ENCODE data around the gene SMDT1.

The SMDT1 gene, protein sequence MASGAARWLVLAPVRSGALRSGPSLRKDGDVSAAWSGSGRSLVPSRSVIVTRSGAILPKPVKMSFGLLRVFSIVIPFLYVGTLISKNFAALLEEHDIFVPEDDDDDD

DNA sequence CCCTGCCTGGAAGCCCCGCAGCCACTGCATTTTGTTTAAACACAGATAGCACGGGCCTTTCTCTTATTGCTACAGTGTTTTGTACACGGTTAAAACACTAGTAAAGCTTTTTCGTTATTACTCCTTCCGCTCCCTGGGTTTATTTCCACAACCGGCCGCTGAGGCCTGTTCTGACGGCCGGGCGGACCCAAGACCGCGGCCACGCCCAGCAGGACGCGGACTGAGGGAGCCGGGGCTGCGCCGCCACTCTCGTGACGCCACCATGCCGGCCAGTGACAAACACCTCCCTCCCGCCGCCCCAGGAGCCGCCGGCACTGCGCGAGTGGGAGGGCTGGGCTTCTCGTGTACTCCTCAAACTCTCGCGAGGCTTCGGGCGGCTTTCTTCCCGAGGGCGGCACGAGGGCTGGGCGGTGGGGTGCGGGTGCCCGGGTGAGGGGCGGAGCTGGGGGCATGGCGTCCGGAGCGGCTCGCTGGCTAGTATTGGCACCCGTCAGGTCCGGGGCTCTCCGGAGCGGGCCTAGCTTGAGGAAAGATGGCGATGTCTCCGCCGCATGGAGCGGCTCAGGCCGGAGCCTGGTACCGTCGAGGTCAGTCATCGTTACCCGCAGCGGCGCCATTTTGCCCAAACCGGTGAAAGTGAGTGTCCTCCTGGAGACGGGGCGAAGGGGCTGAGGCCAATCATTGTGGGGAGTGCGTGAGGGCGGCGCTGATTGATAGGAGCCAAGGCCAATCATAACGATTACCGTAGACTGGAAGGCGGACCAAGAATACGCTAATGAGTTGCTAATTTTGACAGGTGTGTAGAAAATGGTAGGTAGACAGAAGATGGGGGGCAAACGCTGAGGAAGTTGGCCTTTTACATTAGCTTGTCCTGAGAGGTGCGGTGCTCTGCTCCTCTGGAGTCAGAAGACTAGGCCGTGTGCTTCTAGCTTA is at the start of gene SMDT1:
Gene SMDT1, plus strand, starts transcription at position 382 of the 933 bp plus-strand sequence. Its CDS starts 69 bp downstream, at position 451.
- DNase-seq = peak; percentile 97 to 99

DNA sequence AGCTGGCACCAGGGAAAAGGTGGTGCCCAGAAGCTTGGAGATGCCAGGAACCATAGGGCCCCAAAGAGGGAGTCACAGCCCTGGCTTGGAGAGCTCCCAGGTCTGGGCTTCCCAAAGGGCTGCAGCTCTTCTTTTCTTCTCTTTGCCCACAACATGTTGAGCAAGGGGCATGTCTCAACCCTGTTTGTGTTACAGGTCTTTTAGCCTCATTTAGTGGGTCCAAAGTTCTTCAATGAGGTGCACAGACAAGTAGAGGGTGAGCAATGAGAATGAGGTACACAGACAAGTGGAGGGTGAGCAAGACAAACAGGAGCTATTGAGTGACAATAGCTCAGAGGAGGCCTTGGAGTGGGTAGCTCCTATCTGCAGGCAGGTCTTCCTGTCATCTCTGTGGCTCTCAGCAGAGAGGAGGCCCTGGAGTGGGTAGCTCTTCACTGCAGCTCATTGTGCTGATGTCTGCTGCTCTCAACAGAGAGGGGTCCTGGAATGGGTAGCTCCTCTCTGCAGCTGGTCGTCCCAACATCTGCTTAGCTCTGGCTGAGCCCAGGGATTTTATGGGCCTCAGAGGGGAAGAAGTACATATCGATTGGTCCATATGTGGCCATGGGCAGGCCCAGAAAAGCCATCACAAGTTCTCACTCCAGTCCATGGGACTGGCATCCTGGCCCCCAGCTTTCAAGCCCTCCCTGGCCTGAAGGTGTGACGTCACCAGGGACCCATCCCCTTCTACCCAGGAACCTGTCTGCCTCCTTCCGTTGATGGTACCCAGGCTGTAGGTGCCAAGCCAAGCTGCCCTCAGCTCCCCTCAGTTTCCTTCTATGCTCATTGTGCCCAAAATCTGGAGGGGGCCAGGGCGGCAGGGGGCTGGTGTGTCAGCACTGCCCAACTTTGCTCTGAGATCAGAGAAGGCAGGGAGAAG is 46.0 kb upstream of the SMDT1 start:
- no peak for DNase-seq

DNA sequence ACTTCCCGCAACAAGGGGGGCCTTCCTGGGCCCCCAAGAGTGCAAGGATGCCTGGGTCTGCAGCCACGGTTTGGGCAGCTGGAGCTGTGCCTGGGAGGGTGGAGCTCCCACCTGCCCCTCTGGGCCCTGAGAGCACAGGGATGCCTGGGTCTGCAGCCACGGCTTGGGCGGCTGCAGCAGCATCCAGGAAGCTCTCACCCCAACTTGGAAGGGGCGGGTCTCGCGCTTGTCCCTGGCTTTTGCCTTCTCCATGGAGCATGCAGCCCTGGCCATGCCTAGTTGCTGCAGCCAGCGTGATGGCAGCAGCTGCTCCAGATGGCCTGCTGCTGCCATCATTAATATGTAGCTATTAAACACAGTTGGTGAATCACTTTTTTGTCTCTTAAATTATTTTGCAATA is 44.2 kb upstream of the SMDT1 start:
- no peak for DNase-seq

DNA sequence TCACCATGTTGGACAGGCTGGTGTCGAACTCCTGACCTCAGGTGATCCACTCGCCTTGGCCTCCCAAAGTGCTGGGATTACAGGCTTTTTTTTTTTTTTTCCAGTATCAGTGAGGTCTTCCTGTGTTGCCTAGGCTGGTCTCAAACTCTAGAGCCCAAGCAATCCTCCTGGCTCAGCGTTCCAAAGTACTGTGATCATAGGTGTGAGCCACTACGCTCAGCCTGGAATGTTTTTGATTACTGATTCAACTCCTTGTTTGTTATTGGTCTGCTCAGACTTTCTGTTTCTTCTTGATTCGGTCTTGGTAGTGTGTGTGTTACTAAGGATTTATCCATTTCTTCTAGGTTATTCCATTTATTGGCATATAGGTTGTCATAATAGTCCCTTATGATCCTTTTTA is 40.2 kb upstream of the SMDT1 start:
- no peak for DNase-seq

DNA sequence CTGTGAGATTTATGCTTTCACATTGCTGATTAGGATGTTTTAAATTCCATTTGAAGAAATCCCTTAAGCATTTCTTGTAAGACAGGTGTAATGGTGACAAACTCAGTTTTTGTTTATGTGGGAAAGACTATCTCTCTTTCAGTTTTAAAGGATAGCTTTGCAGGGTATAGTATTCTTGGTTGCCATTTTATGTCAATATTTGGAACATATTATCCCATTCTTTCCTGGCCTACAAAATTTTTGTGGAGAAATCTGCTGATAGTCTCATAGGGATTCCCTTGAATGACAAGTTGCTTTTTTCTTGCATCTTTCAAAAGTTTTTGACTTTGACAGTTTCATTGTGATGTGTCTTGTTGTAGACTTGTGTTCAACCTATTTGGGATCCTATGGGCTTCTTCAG is 37.7 kb upstream of the SMDT1 start:
- DNase-seq = no peak

DNA sequence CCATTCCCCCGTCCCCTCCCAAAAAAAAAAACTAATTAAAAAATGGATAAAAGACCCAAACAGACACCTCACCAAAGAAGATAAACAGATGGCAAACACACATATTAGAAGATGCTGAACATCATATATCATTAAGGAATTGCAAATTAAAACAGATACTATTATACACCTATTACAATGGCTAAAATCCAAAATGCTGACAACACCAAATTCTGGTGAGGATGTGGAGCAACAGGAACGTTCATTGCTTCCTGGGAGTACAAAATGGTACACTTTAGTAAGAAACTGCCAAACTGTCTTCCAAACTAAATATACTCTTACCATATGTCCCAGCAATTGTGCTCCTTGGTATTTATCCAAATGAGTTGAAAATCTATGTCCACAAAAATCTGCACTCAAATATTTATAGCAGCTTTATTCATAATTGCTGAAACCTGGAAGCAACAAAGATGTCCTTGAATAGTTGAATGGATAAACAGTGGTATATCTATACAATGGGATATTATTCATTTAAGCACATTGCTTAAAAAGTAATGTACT is 28.8 kb upstream of the SMDT1 start:
- DNase-seq = no peak

DNA sequence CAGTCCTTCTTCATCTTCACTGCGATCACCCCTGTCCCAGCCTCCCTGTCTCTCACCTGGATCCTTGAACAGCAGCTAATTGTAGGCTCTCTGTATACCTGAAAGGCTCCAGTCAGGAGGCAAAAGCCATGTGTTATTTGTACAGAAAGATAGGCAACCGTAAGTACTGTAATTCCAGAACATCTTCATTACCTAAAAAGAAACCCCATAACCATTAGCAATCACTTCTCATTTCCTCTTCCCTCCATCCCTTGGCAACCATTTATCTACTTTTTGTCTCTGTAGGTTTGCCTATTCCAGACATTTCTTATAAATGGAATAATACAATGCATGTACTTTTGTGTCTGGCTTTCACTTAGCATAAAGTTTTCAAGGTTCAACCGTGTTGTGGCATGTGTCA is 26.7 kb upstream of the SMDT1 start:
- no peak for DNase-seq

DNA sequence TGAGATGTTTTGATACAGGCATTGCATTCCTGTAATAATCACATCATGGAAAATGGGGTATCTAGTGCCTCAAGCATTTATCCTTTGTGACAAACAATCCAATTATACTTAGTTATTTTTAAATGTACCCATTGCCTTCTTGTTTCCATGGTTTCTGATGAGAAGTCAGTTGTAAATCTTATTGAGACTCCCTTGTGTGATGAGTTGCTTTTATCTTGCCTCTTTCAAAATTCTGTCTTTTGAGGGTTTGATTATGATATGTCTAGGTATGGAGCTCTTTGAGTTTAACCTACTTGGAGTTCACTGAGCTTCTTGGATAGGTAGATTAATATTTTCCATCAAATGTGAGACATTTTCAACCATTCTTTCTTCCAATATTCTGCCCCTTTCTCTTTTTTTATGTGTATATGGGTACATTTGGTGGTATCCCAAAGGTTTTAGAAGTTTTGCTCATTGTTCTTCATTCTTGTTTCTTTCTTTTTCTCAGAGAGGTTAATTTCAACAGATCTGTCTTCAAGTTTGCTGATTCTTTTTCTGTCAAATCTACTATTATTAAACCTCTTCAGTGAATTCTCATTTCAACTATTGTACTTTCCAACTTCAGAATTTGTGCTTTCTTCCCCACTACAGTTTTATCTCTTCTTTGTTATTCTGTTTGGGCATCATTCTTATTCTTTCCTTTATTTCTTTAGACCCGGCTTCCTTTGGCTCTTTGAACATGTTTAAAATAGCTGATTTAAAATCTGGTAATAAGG is 22.6 kb upstream of the SMDT1 start:
- no peak for DNase-seq

DNA sequence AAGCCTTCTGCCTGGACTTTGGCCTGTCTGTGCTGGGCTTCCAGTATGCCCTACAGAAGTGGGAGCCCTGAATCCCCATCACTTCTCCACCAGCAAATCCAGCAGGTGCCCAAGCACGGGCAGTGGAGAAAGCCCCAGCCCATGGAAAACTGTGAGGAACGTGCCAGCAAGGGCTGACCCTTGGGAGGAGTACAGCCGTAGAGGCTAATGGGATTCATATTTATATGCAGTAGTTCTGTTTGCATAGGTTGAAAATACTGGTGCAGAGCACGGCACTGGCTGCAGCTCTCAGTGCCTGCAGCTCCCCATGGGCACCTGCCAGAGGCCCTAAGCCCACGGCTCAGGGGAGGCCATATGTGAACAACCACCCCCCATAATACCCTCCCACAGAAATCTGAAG is 19.0 kb upstream of the SMDT1 start:
- DNase-seq = no peak

DNA sequence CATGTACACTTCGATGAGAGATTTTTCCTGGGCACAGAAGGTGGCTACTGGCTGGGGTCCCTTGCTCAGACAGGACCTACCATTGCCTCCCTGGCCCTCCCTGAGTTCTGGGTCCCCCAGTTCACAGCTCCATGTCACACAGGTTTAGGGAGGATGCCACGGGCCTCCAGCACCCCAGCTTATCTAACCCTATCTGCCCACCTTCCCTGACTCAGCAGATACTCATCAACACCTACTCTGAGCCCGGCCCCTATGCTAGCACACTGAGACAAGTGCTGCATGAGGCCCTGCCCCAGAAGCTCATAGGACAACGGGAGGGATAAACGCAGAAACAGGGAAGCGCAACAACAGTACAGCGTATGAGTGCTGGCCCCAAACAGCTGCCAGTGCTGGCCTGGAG is 18.5 kb upstream of the SMDT1 start:
- no peak for DNase-seq

DNA sequence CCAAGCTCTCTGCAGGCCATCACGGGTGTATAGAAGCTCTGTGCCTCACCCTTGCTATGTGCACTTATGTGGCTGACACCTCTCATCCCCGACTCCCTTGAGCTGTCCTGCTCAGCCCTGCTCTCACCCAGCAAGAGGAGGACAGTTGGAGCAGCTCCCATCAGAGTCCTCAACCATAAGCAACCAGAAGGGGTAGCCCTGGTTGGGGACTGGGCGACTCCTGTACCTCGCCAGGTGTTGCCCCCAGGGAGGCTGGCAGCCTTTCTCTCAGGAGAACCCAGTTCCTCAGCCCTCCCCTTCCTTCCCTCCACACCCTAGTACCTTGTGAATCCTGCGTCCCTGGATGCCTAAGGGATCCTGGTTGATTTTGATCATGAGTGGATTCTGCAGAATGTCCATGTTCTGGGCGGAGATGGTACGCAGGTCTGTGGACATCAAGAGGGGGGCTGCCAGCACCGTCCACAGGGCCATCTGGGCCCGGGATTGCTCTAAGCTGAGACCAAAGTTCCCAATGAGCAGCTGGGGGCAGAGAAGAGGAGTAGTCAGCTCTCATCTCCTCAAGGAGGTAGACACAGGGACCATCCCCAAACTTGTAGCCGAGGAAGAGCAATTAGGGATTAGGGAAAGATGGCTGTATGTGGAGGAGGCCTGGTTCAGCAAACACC is 16.9 kb upstream of the SMDT1 start:
- no peak for DNase-seq

DNA sequence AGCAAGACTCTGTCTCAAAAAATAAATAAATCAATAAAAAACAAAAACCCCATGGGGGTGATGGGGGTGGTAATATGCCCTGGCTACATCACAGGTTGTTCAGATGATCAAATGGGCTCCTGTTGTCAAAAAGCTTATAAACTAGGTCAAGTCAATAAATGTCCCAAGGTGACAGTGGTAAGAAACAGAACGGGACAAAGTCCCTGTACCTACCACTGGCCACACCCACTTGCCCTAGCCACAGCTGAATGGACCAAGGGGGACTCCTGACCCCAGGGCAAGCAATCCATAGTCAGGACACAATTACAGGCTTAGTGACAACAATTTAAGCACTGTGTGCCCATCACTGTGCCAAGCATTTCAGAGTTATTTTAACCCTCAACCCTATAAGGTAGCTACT is 14.9 kb upstream of the SMDT1 start:
- no peak for DNase-seq

DNA sequence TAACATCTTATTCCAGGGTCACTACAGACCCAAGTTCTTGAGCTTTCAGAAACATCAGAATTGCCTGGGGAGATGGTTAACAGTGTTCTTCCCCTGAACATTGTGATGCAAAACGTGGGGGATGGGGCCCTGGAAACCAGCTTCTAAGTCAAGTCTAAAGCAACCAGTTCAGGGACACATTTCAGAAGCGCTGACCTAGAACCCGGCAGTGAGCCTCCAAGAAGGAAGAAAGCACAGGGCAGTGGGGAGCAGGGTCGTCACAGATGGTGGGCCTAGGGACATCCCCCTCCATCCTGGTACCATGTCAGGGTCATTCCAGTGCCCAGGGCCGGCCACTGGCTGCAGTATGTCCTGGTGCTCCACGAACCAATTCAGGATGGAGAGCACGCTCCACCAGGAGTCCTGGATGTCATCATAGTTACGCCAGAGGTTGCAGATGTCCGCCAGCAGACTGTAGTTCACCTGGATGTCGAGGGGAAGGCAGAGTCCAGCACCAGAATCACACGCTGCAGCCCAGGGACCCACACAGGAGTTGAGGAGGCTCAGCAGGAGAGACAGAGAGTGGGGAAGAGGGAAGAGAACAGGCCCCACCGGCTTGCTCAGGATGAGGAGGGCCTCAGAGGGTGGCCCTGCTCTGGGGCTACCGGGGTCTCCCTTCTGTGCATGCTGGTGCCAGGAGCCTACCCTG is 13.9 kb upstream of the SMDT1 start:
- DNase-seq = no peak

DNA sequence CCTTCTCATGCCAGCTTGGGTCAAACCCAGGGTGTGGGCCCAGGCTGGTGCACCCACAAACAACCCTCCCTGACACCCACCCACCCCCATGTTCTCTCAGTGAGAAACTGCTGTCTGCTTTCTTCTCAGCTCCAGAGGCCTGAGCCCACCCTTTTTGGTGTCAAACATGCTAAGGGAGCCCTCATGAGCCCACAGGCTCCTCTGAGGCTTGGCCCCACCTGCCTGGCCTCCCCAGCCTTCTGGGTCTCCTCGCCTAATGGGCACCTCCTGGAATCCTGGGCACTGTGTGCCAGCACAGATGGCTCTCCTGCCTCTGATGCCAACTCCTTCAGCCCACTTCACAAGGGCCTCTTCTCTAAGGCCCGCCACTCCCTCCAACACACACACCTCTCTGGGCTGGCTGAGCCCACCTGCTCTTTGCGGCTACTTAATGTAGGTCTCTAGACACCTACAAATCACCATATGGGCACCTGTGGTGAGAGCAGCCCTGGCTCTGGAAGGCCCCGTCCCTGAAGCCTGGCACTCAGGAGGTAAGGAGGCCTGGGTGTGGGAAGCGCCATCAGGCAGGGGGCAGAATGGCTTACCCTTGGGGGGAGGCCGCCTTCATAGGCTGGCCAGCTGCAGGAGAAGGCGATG is 13.3 kb upstream of the SMDT1 start:
- no peak for DNase-seq

DNA sequence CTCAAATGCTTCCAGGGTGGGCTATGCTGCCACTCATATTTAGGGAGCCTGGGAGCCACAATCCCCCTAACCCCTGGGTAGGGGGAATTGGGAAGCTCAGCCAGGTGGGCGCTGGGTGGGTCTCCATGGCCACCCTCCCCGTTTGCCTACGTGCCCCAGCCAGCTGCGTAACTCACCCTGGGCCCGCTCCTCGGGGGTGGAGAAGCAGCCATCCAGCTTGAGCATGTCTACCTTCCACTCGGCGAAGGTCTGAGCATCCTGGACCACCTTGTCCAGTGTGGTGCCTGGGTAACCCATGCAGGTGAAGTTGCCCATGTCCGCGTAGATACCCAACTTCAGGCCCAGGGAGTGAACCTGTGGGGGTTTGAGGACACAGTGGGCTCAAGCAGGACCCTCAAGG is 12.6 kb upstream of the SMDT1 start:
- DNase-seq = no peak

DNA sequence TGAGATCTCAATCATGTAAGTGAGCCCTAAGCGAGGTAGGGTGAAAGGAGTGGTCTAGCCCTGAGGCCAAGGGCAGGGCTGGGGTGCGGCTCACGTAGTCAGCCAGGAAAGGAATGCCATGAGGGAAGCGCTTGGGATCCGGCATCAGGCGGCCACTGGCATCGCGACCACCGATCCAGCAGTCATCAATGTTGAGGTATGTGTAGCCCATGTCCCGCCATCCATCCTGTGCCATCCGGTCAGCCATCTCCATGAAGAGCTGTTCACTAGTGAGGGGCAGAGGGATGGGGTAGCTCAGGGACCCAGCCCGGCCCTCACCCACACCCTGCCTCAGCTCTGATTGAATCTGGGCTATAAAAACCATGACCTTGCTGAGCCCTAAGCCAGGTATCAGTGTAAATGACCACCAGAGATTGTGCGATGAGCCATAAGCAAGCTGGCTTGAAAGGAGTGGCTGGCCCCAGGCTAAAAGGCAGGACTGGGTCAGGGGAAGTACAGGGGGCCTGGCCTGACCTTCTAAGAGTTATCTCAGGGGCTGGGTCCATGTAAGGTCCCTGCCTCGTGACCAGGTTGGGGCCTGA is 11.7 kb upstream of the SMDT1 start:
- no peak for DNase-seq

DNA sequence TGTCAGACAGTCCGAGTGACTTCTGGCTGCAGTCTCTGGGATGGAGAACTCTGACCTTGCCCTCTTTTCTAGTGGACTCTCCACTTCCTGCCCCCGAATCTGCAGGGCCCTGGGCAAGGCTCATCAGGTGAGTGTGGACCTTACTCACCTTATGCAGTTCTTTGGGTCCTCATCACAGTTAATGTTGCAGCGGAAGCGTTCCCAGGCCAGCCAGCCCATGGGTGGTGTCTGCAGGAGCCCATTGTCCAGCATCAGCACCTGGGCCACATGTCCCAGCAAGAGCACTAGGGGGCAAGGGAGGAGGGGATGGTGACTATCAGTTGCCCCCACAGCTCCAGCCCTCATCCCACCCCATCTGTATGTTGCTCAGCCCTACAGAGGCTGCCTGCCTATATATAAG is 11.2 kb upstream of the SMDT1 start:
- no peak for DNase-seq

DNA sequence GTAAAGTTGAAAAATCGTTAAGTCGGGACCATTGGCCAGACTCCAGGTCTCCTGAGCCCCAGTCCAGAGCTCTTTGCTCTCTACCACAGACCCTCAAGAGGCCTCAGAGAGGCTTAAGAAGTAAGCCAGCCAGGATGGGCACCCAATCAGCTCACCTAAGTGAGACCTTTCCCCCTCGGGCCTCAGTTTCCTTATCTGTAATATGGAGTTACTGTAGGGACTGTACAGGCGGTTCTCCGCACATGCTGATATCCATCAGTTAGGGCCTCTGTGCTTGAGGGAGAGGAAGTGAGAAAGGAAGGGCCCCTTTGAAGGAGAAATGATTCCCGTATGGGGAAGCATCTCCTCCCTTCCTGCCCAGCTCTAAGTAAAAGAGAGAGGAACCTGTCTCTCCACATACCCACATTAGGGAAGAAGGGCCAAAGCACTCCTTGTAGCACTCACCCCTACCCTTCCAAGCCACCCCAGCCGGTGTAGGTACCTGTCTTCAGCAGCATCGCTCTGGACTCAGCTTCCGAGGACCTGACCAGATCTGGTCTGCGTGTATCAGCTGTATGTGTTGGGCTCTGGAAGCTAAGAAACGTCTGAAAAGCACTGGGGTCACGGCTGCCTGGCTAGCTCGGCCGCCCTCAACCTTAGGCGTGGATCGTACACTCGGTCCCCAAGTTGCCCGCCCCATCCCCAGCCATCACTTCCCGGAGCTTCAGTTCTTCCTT is 9.5 kb upstream of the SMDT1 start:
- DNase-seq = no peak

DNA sequence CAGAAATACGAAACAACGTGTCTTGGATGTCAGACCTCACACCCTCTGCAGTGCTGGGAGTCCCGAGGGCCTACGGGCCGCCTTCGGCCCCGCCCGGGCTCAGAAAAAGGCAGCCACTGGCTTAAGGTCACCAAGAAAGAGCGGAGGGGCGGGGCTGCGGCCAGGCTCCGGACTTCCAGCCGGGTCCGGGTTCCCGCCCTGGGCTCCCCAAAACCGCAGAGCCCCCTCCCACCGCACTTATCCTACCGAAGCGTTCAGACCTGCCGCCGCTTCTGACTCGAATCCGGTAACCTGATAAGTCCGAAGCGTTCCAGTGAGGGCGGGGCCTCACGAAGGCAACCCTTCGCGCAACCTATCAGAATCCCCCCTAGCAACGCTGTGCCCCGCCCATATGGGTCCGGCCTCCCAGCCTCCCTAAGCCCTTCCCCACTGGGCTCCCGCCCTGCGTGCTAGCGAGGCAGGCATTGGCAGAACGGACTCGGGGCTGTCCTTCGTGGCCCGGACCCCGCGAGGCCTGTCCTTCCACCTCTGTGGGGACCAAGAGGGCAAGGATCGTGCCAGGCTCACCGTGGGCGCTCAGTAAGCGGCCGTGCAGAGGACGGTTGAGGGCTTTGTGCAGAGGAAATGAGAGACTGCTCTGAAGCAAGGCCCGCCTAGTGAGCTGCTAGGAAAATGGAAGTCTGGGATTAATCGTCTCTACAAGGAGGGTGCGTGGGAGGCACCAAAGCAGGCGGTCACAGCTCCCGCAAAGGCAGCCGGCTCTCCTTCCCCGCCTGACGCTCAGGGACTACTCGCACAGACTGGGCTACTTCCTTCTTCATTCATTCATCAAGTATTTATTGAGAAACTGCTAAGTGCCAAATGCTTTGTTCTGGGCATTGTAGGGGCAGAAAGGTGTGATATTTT is 8.7 kb upstream of the SMDT1 start, which contains the start of gene NAGA:
Gene NAGA, minus strand, starts transcription at position 296 of the 906 bp plus-strand sequence. CDS start 515 bp downstream, outside the sequence.
- DNase-seq = peak; percentile 93 to 95
